Measurements from ENCODE around the gene LRRC56.
"Not testable (repeated sequence)": the region's sequence is repeated elsewhere in the genome, so short reads cannot be mapped to it uniquely, and the experiment has no call there.

Gene LRRC56

GRCh38 chr11:507727-508515 is 29.4 kb upstream of the LRRC56 start:
- no peak for TF ChIP-seq CTCF (IDR thresholded peaks at IDR 0.05; ENCODE audit: extremely low read depth, missing control alignments)
- DNase-seq (ENCODE audit: low spot score), result no peak

GRCh38 chr11:508956-509355 is 28.4 kb upstream of the LRRC56 start:
- no peak for TF ChIP-seq CTCF (IDR thresholded peaks at IDR 0.05; ENCODE audit: extremely low read depth, missing control alignments)
- no peak for DNase-seq (ENCODE audit: low spot score)

GRCh38 chr11:512761-513595 is 24.3 kb upstream of the LRRC56 start:
- TF ChIP-seq CTCF (IDR thresholded peaks at IDR 0.05; ENCODE audit: extremely low read depth, missing control alignments), result no peak
- DNase-seq (ENCODE audit: low spot score), result no peak

- no peak for DNase-seq (ENCODE audit: low spot score)
- TF ChIP-seq CTCF (IDR thresholded peaks at IDR 0.05; ENCODE audit: extremely low read depth, missing control alignments), result no peak
Measured at GRCh38 chr11:514606-515005, 22.7 kb upstream of the LRRC56 start.

GRCh38 chr11:515131-515530 is 22.2 kb upstream of the LRRC56 start:
- TF ChIP-seq CTCF (IDR thresholded peaks at IDR 0.05; ENCODE audit: extremely low read depth, missing control alignments), result no peak
- DNase-seq (ENCODE audit: low spot score), result no peak

- no peak for TF ChIP-seq CTCF (IDR thresholded peaks at IDR 0.05; ENCODE audit: extremely low read depth, missing control alignments)
- no peak for DNase-seq (ENCODE audit: low spot score)
Measured at GRCh38 chr11:516400-516799, 20.9 kb upstream of the LRRC56 start.

GRCh38 chr11:516918-517685 is 20.2 kb upstream of the LRRC56 start:
- not testable (repeated sequence) for DNase-seq (ENCODE audit: low spot score)

Measured in GM20000 (cell line).